Daoy (cell line): ENCODE results near the gene SARS1. TPM values are rescaled to one million over a fixed set of nuclear protein-coding genes. Genes with fewer than 3 reads are reported as not detected.

ENCODE experiments used
- DNase-seq: peaks from one replicate; pipeline ENCODE4 v3.0.0-alpha.2; 2015; ENCODE audit warnings: low read depth
- total RNA-seq: library from RNA; depleted of rRNA; stranded (reverse); fragments of >200 nt; shearing (Covaris generic); gene quantifications from 2 replicates; pipeline ENCODE4 v1.2.3, GENCODE V29; 2014

SARS1 gene
- total RNA-seq, 1 experiment from 2014 or later, result 287 TPM

- DNase-seq, result no peak
Measured at GRCh38 chr1:109262231-109263055, 48.7 kb downstream of the SARS1 start.

GRCh38 chr1:109263234-109263596 is 49.5 kb downstream of the SARS1 start:
- DNase-seq, result no peak

DNA sequence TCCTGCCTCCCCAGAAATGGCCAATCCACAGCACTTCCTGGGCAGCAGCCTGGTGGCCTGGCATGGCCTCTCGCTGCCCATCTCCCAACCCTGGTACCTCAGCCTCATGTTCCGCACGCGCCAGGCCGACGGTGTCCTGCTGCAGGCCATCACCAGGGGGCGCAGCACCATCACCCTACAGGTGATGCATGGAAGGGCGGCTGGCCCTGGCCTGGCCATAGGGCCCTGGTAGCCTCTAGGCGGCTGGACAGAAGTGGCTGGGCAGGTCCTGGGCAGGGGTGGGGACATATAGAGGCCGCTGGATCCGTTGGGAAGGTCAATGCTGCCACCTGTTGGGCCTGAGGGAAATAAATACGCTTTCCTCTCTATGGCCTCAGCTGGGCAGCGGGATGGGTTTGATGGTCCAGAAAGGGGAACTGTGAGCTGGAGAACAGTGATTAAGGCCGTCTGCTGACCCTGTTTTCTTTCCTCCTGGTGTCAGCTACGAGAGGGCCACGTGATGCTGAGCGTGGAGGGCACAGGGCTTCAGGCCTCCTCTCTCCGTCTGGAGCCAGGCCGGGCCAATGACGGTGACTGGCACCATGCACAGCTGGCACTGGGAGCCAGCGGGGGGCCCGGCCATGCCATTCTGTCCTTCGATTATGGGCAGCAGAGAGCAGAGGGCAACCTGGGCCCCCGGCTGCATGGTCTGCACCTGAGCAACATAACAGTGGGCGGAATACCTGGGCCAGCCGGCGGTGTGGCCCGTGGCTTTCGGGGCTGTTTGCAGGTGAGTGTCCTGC is 50.1 kb downstream of the SARS1 start:
- DNase-seq, result peak; percentile 93

DNA sequence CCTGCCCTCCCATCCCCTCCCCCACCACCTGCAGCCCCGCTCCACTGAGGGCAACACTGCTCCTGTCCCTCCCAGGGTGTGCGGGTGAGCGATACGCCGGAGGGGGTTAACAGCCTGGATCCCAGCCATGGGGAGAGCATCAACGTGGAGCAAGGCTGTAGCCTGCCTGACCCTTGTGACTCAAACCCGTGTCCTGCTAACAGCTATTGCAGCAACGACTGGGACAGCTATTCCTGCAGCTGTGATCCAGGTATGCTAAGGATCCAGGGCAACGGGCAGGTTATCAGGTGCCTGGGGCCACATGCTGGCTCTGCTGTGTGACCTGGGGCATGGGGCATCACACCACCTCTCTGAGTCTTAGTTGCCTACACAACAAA is 50.6 kb downstream of the SARS1 start:
- no peak for DNase-seq

GRCh38 chr1:109265016-109265415 is 51.3 kb downstream of the SARS1 start:
- no peak for DNase-seq

DNA sequence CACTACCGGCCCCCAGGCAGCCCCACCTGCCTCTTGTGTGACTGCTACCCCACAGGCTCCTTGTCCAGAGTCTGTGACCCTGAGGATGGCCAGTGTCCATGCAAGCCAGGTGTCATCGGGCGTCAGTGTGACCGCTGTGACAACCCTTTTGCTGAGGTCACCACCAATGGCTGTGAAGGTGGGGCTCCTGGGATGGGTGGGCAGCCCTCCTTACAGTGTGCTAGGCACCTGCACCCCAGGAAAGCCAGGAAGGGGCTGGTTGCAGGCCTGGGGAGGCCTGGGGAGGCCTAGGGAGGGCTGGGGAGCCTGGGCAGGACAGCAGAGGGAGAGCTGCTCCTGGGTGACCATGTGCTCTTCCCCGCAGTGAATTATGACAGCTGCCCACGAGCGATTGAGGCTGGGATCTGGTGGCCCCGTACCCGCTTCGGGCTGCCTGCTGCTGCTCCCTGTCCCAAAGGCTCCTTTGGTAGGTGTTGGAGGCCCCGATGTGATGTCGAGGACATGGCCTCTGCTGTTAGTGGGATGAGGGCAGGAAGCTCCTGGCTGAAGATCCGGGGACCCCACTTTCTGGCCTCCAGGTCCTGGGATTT is 52.1 kb downstream of the SARS1 start:
- no peak for DNase-seq

DNA sequence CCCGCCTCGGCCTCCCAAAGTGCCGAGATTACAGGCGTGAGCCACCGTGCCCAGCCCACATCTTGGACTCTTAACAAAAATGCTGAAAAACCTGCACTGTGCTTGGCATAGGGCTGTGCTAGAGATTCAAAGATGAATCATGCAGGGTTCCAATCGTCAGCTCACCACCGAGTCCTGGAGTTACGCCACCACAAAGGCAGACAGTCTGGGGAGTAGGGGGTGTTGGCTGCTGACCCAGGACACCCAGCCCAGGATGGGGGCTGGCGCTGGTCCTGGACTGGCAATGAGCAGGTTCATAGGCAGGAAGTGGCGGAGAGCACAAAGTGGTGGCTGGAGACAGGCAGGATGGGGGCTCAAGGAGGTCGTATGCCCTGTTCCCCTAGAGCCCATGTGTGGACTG is 53.2 kb downstream of the SARS1 start:
- DNase-seq, result peak; percentile 80

DNA sequence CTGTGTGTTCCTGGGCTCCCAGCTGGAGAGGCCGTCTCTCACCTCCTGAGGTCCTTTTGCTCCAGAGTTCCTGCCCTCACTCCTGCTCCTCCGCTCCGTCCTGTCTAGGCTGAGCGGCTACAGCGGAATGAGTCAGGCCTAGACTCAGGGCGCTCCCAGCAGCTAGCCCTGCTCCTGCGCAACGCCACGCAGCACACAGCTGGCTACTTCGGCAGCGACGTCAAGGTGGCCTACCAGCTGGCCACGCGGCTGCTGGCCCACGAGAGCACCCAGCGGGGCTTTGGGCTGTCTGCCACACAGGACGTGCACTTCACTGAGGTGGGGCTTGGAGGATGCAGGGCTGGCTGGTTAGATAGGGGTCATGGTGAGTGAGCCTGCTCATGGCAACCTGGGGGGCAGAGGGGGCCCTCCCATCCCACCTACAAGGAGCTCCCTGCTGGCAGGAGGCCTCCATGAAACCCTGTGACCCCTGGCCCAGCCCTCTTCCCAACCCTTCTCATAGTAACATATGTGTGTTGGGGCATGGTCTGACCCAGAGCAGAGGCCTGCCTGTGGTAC is 54.1 kb downstream of the SARS1 start:
- DNase-seq, result peak; percentile 41

- no peak for DNase-seq
Measured at GRCh38 chr1:109268431-109269211, 54.9 kb downstream of the SARS1 start.

- no peak for DNase-seq
Measured at GRCh38 chr1:109269212-109269980, 55.7 kb downstream of the SARS1 start.

DNA sequence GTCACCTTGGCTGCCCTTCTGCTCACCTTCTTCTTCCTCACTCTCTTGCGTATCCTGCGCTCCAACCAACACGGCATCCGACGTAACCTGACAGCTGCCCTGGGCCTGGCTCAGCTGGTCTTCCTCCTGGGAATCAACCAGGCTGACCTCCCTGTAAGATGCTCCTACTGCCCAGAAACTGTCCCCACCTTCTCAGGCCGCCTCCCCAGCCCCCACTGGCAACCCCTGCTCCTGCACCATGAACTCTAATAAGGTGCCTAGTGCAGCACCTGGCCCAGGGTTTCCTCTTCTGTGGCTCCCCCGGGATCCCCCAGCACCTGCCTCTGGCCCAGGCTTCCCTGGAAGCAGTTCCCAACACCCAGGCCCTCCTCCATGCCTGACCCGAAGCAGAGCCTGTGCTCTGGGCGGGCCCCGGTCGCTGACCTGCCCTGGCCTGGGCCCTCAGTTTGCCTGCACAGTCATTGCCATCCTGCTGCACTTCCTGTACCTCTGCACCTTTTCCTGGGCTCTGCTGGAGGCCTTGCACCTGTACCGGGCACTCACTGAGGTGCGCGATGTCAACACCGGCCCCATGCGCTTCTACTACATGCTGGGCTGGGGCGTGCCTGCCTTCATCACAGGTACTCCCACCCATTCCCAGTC is 56.4 kb downstream of the SARS1 start:
- DNase-seq, result no peak

DNA sequence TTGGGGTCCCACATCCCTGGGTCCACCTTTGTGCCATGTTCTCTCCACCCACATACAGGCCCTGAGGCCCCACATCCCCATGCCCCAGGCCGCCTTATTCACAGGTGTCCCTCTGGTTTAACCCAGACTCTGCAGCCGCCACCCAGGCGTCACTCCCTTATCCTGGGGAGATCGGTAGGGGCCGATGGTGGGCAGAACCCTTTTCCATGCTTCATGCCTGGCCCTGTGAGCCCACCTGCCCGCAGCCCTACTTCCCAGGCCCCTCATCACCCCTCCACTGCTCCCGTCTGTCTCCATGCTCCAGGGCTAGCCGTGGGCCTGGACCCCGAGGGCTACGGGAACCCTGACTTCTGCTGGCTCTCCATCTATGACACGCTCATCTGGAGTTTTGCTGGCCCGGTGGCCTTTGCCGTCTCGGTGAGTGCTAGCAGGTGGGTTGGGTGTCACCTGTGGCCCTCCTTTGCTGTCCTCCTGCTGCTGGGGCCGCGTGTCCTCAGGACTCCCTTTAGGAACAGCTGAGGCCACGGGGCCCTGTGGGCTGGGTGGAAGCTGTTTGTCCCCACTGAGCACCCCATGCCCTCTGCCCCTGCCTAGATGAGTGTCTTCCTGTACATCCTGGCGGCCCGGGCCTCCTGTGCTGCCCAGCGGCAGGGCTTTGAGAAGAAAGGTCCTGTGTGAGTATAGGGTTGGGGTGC is 57.1 kb downstream of the SARS1 start:
- DNase-seq, result no peak

DNA sequence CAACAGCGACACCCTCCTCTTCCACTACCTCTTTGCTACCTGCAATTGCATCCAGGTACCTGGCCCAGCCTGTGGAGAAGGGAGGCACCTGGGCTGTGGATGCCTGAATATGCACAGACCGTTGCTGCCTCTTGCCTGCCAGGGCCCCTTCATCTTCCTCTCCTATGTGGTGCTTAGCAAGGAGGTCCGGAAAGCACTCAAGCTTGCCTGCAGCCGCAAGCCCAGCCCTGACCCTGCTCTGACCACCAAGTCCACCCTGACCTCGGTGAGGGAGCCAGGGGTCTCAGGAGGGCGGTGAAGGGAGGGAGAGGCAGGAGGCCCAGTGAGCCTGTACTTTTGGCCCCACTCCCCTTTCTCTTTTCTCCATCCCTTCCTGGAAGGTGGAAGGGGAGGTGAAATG is 57.7 kb downstream of the SARS1 start:
- DNase-seq, result no peak

- no peak for DNase-seq
Measured at GRCh38 chr1:109272021-109272799, 58.5 kb downstream of the SARS1 start.

DNA sequence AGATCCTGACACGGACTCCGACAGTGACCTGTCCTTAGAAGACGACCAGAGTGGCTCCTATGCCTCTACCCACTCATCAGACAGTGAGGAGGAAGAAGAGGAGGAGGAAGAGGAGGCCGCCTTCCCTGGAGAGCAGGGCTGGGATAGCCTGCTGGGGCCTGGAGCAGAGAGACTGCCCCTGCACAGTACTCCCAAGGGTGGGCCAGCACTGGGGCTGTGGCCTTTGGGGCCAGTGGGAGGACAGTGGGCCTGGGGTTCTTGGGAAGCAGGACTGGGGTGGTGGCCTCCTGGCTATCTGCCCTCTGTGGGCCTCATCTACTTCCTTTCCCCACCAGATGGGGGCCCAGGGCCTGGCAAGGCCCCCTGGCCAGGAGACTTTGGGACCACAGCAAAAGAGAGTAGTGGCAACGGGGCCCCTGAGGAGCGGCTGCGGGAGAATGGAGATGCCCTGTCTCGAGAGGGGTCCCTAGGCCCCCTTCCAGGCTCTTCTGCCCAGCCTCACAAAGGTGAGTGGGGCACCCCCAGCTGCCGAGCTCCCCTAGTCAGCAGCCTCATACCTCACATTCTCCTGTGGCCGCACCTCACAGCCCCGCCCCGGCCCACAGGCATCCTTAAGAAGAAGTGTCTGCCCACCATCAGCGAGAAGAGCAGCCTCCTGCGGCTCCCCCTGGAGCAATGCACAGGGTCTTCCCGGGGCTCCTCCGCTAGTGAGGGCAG is 59.3 kb downstream of the SARS1 start:
- DNase-seq, result no peak

DNA sequence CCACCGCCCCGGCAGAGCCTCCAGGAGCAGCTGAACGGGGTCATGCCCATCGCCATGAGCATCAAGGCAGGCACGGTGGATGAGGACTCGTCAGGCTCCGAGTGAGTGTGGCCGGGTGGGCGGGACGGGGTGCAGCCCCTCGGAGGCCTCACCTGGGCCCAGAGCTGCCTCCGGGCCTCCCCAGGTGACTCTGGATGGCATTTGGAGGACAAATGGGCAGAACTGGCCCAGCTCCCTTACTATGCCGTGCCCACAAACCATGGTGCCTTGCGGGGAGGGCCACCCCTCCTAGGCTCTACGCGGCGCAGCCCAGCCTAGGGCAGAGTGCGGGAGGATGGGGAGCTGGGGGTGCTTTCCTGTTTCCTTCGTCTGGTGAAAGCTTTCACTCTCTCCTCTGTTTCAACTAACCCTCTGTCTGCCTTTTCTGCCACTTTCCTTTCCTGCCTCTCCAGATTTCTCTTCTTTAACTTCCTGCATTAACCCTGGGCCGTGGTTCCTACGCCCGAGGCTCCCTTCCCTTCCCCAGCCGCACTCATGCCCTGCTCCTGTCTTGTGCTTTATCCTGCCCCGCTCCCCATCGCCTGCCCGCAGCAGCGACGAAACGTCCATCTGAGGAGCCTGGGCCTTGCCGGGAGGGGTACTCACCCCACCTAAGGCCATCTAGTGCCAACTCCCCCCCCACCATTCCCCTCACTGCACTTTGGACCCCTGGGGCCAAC is 60.0 kb downstream of the SARS1 start:
- no peak for DNase-seq
